ENCODE data around the gene GRID1. TPM values are rescaled to one million over a fixed set of nuclear protein-coding genes. Genes with fewer than 3 reads are reported as not detected.

Gene GRID1
- total and polyA plus RNA-seq, 9 of the 15 experiments (the other 6 are each of a cell fraction or from before 2014, with no cell fraction given), result 0.01 to 7.2 (median 1.2) TPM

GRCh38 chr10:86259901-86260562, 106.6 kb downstream of the GRID1 start (continued):
- TF ChIP-seq REST (IDR thresholded peaks at IDR 0.05; ENCODE audit: borderline replicate concordance) (no peak), REST (CRISPR knock-in tag; IDR thresholded peaks at IDR 0.05; ENCODE audit: low read depth) (no peak), PATZ1 (CRISPR knock-in tag; IDR thresholded peaks at IDR 0.05; ENCODE audit: borderline replicate concordance) (no peak), TAF15 (IDR thresholded peaks at IDR 0.05; ENCODE audit: low read depth, low read length) (no peak), RBM25 (IDR thresholded peaks at IDR 0.05; ENCODE audit: low read depth, low read length, severe bottlenecking) (peak; percentile 76), GABPB2 (CRISPR knock-in tag; conservative IDR thresholded peaks at IDR 0.05) (no peak), EGR1 (conservative IDR thresholded peaks at IDR 0.05) (no peak), ZNF280A (IDR thresholded peaks at IDR 0.05; ENCODE audit: low read depth, partially characterized antibody) (no peak)
